ENCODE measurements around the gene MRPL54.
"Not testable (repeated sequence)": the region's sequence is repeated elsewhere in the genome, so short reads cannot be mapped to it uniquely, and the experiment has no call there.

Gene MRPL54

DNA sequence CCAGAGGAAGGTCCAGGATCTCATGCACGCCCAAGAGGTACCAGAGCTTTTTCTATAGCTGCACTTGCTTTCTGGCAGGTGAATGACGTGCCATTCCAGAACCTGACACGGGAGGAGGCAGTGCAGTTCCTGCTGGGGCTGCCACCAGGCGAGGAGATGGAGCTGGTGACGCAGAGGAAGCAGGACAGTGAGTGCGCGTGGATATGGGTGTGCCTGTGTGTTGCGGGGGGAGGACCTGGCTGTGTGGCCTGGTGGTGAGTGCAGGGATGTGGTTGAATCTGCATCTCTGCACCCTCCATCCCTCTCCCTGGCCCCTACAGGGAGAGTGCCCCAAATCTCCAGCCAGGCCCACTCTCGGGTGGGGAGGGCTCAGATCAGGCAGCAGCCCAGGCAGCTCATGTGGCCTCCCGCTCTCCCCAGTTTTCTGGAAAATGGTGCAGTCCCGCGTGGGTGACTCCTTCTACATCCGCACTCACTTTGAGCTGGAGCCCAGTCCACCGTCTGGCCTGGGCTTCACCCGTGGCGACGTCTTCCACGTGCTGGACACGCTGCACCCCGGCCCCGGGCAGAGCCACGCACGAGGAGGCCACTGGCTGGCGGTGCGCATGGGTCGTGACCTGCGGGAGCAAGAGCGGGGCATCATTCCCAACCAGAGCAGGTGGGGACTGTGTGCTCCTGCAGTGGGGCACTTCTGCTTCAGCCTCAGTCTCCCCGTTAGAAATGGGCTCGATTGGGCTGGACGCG lies 23.8 kb upstream of the MRPL54 start:
- in situ Hi-C loops (cut with HindIII; ENCODE audit: low sequenced_read_pairs) = no loop called here

DNA sequence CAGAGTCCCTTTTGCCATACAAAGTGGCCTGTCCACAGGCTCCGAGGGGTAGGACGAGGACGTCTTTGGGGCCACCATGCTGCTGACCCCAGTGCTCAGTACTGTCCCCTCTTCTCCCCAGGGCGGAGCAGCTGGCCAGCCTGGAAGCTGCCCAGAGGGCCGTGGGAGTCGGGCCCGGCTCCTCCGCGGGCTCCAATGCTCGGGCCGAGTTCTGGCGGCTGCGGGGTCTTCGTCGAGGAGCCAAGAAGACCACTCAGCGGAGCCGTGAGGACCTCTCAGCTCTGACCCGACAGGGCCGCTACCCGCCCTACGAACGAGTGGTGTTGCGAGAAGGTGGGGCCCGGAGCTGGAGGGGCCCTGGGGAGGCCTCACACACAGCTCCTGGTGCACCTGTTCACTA lies 22.1 kb upstream of the MRPL54 start:
- in situ Hi-C loops (cut with HindIII; ENCODE audit: low sequenced_read_pairs) = no loop called here

DNA sequence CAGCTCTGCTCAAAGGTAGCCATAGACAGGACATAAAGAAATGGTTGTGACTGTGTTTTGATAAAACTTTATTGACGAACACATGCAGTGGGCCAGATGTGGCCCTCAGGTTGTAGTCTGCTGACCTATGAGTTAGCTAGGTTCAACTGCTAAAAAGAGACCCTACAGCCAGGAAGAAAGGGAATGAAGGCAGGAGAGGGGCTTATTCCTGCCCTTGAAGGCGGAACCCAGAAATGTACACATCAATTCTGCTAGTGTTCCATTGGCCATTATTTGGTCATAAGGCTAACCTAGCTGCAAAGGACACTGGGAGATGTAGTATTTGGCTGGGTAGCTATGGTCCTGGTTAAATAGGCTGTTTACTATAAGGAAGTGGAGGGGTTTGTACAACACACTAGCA lies 19.0 kb upstream of the MRPL54 start:
- in situ Hi-C loops (cut with HindIII; ENCODE audit: low sequenced_read_pairs) = no loop called here

DNA sequence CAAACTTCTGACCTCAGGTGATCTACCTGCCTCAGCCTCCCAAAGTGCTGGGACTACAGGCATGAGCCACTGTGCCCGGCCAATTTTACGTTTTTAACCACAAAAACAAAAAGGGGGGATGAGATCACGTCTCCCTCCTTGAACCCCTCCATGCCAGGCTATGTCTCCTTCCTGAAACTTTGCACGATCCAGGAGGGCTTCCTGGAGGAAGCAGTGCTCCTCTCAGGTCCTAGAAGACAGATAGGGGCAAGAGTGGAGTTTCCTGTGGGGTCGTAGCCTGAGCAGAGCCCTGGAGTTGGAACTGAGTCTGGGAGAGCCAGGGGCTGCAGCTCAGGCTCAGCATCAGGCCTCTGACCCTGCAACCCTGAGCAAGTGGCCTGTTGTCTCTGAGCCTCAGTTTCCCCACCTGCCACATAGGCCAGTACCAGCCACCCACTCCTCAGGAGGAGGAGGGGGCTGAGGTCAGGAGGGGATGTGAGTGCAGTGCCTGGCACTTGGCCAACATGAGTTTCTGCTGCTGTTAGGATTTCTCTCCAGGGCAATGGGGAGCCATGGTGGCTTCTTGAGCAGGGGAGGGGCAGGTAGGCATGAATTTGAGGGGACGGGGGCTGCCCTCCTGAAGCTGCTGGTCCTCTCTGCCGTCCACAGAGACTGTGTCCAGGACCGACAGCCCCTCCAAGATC lies 17.0 kb upstream of the MRPL54 start:
- in situ Hi-C loops (cut with HindIII; ENCODE audit: low sequenced_read_pairs) = no loop called here

DNA sequence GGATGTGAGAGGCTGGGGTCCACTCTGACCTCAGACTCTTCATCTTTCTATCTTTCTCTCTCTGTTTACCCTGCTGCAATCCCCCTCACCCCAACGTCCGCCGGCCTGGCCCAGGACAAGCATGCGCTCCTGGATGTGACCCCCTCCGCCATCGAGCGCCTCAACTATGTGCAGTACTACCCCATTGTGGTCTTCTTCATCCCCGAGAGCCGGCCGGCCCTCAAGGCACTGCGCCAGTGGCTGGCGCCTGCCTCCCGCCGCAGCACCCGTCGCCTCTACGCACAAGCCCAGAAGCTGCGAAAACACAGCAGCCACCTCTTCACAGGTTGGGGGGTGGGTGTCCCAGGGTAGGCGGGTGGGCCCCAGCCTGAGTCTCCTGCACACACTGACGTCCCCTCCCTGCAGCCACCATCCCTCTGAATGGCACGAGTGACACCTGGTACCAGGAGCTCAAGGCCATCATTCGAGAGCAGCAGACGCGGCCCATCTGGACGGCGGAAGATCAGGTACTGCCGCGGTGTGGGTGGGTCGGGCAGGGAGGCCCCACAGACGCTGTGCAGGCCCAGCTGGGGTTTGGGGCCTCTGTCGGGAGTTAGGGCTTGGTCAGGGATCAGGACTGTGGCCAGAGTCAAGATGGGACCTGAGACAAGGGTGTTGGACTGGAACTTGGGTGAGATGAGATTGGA lies 16.0 kb upstream of the MRPL54 start:
- in situ Hi-C loops (cut with HindIII; ENCODE audit: low sequenced_read_pairs) = no loop called here

DNA sequence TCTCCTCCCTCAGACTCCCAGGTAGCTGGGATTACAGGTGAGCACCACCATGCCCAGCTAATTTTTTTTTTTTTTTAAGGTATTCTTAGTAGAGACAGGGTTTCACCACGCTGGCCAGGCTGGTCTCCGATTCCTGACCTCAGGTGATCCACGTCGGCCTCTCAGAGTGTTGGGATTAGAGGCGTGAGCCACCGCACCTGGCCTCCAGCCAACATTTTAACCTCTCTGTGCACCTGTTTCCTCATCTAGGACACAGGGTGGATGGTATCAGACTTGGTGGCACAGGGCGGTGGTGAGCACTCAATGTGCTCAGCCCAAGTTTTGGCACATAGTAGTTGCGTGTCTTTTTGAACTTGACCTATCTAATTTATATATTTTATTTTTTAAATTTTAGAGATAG lies 13.5 kb upstream of the MRPL54 start:
- in situ Hi-C loops (cut with HindIII; ENCODE audit: low sequenced_read_pairs) = no loop called here

DNA sequence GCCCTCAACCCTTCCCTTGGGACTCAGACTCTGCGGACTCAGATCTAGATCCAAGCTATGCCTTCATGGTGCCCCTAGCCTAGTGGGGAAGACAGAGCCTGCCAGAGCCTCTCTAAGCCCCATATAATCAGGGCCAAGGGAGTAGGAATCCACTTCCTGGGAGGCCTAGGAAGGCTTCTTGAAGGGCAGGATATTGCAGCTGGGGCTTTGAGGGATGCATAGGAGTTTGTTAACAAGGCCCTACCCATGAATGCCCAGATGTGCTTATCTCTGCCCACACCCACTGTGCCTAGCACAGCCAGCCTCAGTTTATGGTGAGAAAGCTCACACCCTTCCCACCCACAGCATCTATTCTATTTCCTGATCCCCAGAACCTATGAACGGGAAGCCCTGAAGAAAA lies 12.3 kb upstream of the MRPL54 start:
- in situ Hi-C loops (cut with HindIII; ENCODE audit: low sequenced_read_pairs) = no loop called here

DNA sequence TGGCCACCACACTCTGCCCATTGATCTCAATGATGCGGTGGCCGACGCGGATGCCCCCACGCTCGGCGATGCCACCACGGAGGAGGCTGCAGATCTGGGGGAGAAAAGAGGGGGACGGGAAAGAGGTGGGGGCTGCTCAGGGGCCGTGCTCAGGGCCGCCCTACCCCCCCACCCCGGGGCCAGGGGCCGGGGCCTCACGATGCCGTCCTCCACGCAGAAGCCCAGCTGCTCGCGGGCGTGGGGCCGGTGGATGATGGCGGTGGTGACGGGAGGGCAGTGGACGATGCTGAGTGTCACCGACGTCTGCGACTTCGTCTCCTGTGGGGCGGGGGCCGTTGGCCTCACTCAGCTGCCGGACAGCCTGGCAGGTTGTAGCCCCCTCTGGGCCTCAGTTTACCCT lies 11.2 kb upstream of the MRPL54 start:
- in situ Hi-C loops (cut with HindIII; ENCODE audit: low sequenced_read_pairs) = no loop called here

DNA sequence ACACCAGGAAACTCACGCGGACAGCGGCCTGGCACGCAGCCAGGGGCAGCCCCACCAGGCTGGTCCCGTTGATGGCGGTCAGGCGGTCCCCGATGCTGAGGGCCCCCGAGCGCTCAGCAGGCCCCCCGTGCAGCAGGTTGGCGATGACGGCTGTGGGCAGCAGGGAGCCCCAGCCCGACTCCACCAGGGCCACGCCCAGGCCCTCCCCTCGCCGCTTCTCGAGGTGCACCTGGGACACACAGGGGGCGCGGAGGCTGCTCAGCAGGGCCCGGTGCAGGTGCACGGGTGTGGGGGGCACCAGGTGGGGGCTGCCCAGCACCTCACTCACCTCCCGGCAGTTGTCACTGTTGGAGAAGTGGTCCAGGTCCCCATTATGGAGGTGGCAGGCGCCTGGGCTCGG lies 10.0 kb upstream of the MRPL54 start:
- in situ Hi-C loops (cut with HindIII; ENCODE audit: low sequenced_read_pairs) = no loop called here

DNA sequence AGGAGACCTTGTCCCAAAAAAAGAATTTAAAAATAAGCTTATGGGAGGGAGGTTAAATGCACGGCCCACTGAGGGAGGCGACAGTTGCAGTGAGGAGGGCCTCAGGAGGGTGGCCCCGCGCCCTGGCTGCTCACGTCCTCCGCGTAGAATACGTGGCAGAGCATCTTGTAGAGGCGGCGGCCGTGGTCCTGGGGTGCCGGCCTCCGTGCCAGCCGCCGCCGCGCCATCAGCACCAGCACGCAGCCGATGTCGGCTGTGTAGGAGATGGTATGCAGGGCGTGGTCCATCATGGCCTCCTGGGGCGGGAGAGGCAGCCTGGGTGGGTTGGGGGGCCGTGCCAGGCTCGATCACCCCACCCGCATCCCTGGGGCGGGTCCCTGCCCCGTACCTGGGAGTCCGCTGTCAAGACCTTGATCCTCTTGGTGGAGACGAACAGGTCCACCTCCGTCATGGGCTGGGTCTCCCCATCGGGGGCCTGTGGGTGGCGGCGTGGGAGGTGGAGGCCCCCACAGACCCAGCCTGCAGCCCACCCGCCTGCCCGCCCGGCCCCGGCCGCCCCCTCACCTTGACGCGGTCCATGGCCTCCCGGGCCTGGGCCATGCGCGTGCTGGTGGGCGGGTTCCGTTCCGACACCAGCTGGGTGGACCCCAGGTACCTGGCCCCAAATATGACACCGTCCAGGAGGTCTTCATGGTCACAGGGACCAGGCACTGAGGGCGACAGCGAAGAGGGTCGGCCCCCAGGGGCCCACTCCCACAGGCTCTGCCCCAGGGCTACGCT lies 8.7 kb upstream of the MRPL54 start:
- in situ Hi-C loops (cut with HindIII; ENCODE audit: low sequenced_read_pairs) = no loop called here

DNA sequence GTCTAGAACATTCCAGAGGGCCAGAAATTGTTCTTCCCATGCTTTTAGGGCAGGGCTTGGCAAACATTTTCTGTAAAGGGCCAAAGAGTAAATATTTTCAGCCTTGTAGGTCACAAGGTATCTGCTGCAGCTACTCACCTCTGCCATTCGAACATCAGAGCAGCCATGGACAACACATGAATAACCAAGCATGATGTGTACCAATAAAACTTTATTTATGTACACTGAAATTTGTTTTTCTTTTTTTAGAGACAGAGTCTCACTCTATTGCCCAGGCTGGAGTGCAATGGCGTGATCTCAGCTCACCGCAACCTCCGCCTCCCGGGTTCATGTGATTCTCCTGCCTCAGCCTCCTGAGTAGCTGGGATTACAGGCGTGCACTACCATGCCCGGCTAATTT lies 4.8 kb upstream of the MRPL54 start:
- in situ Hi-C loops (cut with HindIII; ENCODE audit: low sequenced_read_pairs) = loop anchor here (5.0 kb wide), 1 partner anchor 35 kb away; no protein-coding TSS in a partner anchor

DNA sequence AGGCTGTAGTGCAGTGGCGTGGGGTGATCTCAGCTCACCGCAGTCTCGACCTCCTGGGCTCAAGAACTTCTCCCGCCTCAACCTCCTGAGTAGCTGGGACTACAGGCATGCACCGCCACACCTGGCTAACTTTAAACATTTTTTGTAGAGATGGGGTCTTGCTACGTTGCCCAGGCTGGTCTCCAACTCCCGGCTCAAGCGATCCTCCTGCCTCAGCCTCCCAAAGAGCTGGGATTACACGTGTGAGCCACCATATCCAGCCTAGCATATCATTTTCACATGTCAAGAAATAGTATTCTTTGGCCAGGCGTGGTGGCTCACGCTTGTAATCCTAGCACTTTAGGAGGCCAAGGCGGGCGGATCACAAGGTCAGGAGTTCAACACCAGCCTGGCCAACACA lies 4.2 kb upstream of the MRPL54 start:
- in situ Hi-C loops (cut with HindIII; ENCODE audit: low sequenced_read_pairs) = loop anchor here (5.0 kb wide), 1 partner anchor 36 kb away; no protein-coding TSS in a partner anchor

DNA sequence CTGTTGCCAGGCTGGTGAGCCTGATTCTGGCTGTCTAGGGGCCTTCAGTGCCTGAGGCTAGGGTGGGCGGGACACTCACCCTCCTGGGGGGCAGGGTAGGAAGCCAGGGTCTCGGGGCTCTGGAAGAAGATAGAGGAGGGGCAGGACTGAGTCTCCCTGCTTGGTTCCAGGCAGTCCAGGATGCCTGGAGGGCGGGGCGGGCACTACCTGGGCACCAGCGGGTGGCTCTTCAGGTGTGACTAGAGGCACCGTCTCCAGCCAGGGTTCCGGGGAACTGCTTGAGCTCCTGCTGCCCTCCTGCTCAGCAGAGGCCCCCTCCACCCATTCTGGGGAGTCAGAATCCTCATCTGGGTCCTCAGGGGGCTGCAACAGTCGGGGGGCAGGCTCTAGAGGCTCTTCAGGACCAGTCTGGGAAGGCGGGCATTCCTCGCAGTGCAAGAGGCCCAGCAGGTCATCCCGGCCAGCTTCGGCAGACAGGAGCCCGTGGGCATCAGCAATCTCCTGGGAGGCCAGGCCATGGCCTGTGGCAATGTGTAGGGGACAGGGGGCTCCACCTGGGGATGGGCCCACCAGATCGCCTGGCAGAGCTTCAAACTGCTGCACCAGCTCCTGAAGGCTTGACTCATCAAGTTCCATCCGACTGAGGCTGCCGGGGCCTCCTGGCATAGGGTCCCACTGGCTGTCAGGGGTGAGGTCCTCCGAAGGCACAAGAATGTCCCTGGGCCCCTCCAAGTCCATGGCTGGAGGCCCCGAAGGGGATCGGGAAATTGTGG lies 2.8 kb upstream of the MRPL54 start:
- in situ Hi-C loops (cut with HindIII; ENCODE audit: low sequenced_read_pairs) = loop anchor here (5.0 kb wide), 1 partner anchor 37 kb away; no protein-coding TSS in a partner anchor

DNA sequence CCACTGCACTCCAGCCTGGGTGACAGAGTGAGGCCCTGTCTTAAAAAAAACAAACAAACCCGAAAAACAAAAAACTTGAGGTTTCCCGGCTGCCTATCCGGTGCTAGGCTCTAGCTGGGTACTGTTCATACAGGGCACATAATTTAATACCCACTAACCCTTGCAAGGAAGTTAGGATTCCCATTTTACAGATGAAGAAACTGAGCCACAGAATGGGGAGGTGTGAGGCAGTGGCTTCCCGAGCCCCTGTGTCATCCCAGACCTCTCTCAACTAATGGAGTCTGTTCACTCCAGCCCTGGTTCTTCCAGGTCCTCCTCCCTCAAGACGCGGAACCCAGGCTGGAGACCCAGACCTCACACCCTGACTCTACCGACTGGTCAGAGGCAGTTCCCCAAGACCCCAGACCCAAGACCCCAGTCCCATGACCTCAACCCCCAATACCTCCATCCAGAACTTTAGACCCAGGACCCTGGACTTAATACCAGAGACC lies 1.6 kb upstream of the MRPL54 start:
- in situ Hi-C loops (cut with HindIII; ENCODE audit: low sequenced_read_pairs) = no loop called here

DNA sequence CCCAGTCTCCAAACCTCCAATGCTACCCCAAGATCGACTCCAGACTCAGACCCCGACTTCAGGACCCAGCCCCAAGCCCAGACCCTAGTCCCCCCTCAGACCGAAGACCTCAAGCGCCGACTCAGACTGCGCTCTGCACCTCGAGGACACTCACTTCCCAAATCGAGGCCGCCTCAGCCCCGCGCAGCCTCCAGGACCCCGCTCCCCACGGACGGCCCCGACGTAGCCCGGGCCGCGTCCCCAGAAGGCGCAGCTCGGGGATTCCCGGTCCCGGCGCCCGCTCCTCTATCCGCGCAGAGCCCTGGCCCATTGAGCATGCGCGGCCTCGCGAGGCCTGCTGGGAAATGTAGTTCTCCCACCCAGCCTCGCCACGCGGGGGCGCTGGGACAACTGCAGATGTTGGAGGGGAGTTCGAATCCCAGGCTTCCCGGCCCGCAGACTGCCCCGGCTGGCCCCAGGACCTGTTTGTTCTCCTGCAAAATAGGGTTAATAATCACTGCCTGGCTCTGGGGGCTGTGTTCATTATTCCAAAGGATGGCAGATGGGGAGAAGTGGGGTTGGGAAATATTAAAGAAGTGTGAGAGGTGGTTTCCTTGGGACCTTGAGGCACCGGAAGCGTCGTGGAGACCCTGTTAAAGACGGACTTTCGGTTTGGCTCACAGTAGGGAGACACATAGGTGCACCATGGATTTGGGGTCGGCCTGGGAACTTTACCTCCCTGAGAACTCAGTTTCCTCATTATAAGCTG lies 926 bp upstream of the MRPL54 start, which contains the start of gene APBA3:
TSS of gene APBA3 (minus strand) at position 311 of the 748 bp plus-strand sequence. CDS start 1,428 bp downstream, outside the sequence.
- in situ Hi-C loops (cut with HindIII; ENCODE audit: low sequenced_read_pairs) = no loop called here

DNA sequence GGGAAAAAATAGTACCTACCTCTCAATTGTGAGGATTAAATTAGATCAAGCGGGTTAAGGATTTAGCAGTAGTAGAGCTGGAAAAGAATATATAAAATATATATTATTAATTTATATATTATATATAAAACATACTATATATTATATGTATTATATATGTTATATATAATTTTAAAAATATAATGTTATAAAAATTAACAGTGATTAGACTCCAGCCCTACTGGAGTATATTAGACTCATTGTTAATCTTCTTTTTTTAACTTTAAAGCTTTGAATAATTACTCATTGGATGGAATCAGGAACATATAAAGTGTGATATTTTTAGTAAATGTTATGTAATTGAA lies 380 bp upstream of the MRPL54 start:
- in situ Hi-C loops (cut with HindIII; ENCODE audit: low sequenced_read_pairs) = no loop called here

DNA sequence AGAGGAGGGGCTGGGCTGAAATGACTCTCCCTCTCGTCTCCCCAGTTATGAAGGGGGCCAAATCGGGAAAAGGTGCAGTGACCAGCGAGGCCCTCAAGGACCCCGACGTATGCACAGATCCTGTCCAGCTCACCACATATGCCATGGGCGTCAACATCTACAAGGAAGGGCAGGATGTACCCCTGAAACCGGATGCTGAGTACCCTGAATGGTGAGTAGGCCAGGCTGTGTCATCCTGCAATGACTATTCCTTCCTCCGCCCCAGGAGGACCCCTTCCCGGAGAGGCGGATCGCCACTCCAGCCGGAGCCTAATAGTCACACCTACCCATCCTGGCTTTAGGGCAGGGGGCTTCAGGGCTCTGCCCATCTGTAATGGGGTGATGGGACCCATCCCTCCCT lies 2.6 kb downstream of the MRPL54 start:
- in situ Hi-C loops (cut with HindIII; ENCODE audit: low sequenced_read_pairs) = no loop called here

DNA sequence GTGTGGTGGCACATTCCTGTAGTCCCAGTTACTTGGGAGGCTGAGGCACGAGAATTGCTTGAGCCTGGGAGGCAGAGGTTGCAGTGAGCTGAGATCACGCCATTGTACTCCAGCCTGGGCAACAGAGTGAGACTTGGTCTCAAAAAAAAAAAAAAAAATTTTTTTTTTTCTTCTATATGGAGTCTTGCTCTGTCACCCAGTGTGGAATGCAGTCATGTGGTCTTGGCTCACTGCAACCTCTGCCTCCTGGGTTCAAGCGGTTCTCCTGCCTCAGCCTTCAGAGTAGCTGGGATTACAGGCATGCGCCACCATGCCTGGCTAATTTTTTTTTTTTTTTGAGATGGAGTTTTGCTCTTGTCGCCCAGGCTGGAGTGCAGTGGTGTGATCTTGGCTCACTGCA lies 3.3 kb downstream of the MRPL54 start:
- in situ Hi-C loops (cut with HindIII; ENCODE audit: low sequenced_read_pairs) = not testable (repeated sequence)

DNA sequence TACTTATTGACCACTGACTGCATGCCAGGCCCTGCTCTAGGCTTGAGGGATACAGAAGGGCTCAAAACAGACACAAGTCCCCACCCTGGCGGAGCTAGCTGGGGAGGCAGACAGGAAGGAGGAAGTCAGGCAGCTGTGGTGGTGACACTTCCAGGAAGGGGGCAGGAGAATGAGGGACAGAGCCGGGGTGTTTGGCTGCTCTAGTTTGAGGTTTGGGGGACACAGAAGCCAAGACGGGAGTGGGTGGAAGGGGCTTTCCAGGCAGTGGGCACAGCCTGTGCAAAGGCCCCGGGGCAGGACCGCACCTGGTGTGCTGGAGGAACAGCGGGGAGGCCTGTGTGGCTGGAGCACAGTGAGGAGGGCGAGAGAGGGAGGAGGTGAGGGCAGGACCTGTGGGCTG lies 4.0 kb downstream of the MRPL54 start:
- in situ Hi-C loops (cut with HindIII; ENCODE audit: low sequenced_read_pairs) = no loop called here

Measured in endothelial cell of hepatic sinusoid (primary cell).